Measurements from ENCODE around the gene DUSP8.

GRCh38 chr11:1508491-1508891, 63.6 kb downstream of the DUSP8 start:
- no peak for TF ChIP-seq CTCF (tag by site-specific recombination; IDR thresholded peaks at IDR 0.05)
- TF ChIP-seq ZNF704 (tag by site-specific recombination; IDR thresholded peaks at IDR 0.05), result no peak
- no peak for TF ChIP-seq PRDM1 (tag by site-specific recombination; IDR thresholded peaks at IDR 0.05)
- TF ChIP-seq GLIS1 (tag by site-specific recombination; IDR thresholded peaks at IDR 0.05), result no peak
- no peak for TF ChIP-seq ZSCAN23 (tag by site-specific recombination; IDR thresholded peaks at IDR 0.05)
